Measurements from ENCODE around the gene MARCO.

The MARCO gene

GRCh38 chr2:118918017-118918416, 24.0 kb upstream of the MARCO start:
- ATAC-seq = no peak
- TF ChIP-seq ZFP30 (CRISPR knock-in tag; IDR thresholded peaks at IDR 0.05) = no peak
- TF ChIP-seq CSRNP3 (CRISPR knock-in tag; IDR thresholded peaks at IDR 0.05) = no peak
- TF ChIP-seq ZNF70 (CRISPR knock-in tag; IDR thresholded peaks at IDR 0.05) = no peak
- TF ChIP-seq SNAI2 (CRISPR knock-in tag; IDR thresholded peaks at IDR 0.05) = no peak
- TF ChIP-seq ZFP3 (CRISPR knock-in tag; IDR thresholded peaks at IDR 0.05) = no peak

GRCh38 chr2:118921646-118922045, 20.3 kb upstream of the MARCO start:
- no peak for ATAC-seq
- TF ChIP-seq TOX (CRISPR knock-in tag; IDR thresholded peaks at IDR 0.05; ENCODE audit: borderline replicate concordance) (no peak), CSRNP3 (CRISPR knock-in tag; IDR thresholded peaks at IDR 0.05) (no peak), ARNTL (CRISPR knock-in tag; IDR thresholded peaks at IDR 0.05; ENCODE audit: borderline replicate concordance, low read depth) (no peak), OSR1 (CRISPR knock-in tag; IDR thresholded peaks at IDR 0.05) (no peak), ZFP3 (CRISPR knock-in tag; IDR thresholded peaks at IDR 0.05) (no peak), CSDC2 (CRISPR knock-in tag; IDR thresholded peaks at IDR 0.05) (no peak), ZNF565 (CRISPR knock-in tag; conservative IDR thresholded peaks at IDR 0.05; ENCODE audit: low read depth) (no peak), PPARA (CRISPR knock-in tag; IDR thresholded peaks at IDR 0.05; ENCODE audit: borderline replicate concordance) (no peak), TSHZ2 (CRISPR knock-in tag; IDR thresholded peaks at IDR 0.05) (no peak), ZNF8 (CRISPR knock-in tag; IDR thresholded peaks at IDR 0.05) (no peak), ESRRG (CRISPR knock-in tag; IDR thresholded peaks at IDR 0.05) (no peak), TCF4 (CRISPR knock-in tag; IDR thresholded peaks at IDR 0.05; ENCODE audit: borderline replicate concordance) (no peak), ZFP30 (CRISPR knock-in tag; IDR thresholded peaks at IDR 0.05) (no peak), SNAI2 (CRISPR knock-in tag; IDR thresholded peaks at IDR 0.05) (no peak), ZNF70 (CRISPR knock-in tag; IDR thresholded peaks at IDR 0.05) (no peak)

- TF ChIP-seq ZFP30 (CRISPR knock-in tag; IDR thresholded peaks at IDR 0.05) (no peak), CSRNP3 (CRISPR knock-in tag; IDR thresholded peaks at IDR 0.05) (no peak), PATZ1 (CRISPR knock-in tag; IDR thresholded peaks at IDR 0.05; ENCODE audit: borderline replicate concordance) (no peak), ESRRG (CRISPR knock-in tag; IDR thresholded peaks at IDR 0.05) (no peak), ARNTL (CRISPR knock-in tag; IDR thresholded peaks at IDR 0.05; ENCODE audit: borderline replicate concordance, low read depth) (no peak), BACH2 (CRISPR knock-in tag; IDR thresholded peaks at IDR 0.05; ENCODE audit: borderline replicate concordance) (no peak), ZC3H10 (CRISPR knock-in tag; IDR thresholded peaks at IDR 0.05) (no peak), ZNF70 (CRISPR knock-in tag; IDR thresholded peaks at IDR 0.05) (no peak), RARB (CRISPR knock-in tag; IDR thresholded peaks at IDR 0.05) (no peak), OSR1 (CRISPR knock-in tag; IDR thresholded peaks at IDR 0.05) (no peak), CREB5 (CRISPR knock-in tag; IDR thresholded peaks at IDR 0.05; ENCODE audit: low read depth) (no peak), TCF4 (CRISPR knock-in tag; IDR thresholded peaks at IDR 0.05; ENCODE audit: borderline replicate concordance) (no peak)
- no peak for ATAC-seq
Observed at GRCh38 chr2:118922254-118922653, 19.7 kb upstream of the MARCO start.

Data from SK-N-SH treated with all-trans-retinoic acid at 6 μM for 48 hours (cell line).